Glomerular visceral epithelial cell (primary cell): ENCODE results near the gene ATG7.

Experiments
- DNase-seq: peaks from one replicate; pipeline ENCODE4 v3.0.0-alpha.2; 2016; ENCODE audit errors: extremely low spot score

The ATG7 gene

DNA sequence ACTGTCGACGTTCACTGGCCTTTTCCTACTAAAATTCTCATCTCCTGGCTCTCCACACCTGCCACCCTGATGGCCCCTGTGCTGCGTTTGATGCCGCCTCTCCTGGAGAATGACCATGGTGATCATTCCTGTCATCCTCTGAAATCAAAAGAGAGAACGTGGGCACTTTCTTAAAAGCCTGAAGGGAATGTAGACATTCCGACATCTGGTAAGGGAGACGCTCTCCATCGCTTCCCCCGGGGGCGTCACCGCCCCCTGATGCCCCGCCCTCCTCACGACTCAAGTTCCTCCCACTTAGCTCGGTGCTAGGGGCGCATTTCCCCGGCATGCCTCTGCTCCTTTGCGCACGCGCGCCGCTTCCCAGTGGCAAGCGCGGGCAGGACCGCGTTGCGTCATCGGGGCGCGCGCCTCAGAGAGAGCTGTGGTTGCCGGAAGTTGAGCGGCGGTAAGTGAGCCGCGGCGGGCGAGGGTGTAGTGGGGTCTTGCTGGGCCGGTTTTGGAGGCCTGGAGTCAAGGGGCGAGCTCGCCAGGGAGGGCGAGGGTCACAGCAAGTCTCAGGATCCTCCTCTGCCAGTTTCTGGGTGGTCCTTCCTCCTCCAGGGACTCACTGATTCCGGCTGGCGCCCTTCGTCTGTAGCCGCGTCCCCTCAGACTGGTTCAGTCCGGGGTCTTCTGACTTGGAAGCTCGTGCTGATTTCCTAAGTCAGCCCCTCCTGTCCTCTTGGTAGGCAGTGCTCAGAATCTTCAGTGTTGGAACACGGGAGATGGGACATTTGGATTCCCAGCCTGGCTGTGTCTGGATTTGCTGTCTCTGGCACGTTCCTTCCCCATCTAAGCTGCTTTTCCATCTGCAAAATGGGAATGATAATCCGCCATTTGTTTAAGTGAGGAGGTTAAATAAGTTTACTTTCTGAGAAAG lies at the start of gene ATG7:
TSS of gene ATG7 (plus strand) at position 412 of the 919 bp plus-strand sequence. CDS start 26,299 bp downstream, outside the sequence.
- peak; percentile 95 for DNase-seq

GRCh38 chr3:11224010-11224409 lies 48.2 kb upstream of the ATG7 start:
- no peak for DNase-seq

DNA sequence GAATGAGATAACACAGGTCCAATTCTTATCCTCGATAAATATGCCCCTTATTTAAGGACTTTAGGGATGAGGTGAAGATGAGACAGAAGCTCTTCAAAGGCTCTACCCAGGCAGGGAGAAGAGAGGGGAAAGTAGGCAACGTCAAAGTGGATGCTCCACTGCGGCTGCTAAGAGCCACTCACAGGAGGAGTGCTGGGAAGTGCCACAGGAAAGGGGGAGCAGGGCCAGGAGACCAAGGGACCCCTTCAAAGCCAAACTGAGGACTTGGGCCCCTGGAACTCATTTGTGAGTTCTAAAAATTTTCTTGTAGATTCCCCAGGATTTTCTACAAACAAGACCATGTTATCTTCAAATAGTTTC lies 47.3 kb upstream of the ATG7 start:
- DNase-seq = no peak

GRCh38 chr3:11226042-11226370 lies 46.2 kb upstream of the ATG7 start:
- no peak for DNase-seq

DNA sequence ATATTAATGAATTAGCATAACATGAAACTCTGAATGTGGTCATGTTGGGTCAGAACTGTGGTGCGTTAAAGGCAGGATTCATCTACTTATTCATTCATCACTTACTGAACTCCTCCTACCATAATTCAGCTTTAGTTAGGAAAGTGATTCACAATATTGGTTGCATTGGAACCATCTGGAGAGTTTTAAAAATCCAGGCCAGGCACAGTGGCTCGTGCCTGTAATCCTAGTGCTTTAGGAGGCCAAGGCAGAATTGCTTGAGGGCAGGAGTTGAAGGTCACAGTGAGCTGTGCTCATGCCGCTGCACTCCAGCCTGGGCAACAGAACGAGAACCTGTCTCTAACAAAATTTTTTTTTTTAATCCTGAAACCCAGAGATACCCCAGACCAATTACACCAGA lies 44.2 kb upstream of the ATG7 start:
- no peak for DNase-seq

DNA sequence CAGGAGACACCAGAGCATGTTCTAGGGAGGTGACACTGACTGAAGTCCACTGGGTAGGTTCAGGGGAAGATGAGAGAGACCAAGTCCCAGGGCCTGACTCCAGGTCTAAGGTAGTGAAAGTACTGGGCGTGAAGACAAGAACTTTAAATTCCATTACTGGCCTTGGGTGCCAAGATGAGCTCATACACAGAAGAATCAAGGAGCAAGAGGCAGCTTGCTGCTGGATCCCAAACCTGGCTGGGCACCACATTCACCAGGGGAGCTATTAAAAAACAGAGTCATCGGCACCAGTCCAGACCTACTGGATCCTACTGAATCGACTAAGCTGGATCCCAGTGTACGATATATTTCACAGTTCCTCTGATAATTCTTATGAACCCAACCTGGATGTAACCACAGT lies 42.1 kb upstream of the ATG7 start:
- no peak for DNase-seq

GRCh38 chr3:11230832-11231231 lies 41.4 kb upstream of the ATG7 start:
- no peak for DNase-seq

- no peak for DNase-seq
These were observed 36.8 kb upstream of the ATG7 start for GRCh38 chr3:11235385-11235784.

DNA sequence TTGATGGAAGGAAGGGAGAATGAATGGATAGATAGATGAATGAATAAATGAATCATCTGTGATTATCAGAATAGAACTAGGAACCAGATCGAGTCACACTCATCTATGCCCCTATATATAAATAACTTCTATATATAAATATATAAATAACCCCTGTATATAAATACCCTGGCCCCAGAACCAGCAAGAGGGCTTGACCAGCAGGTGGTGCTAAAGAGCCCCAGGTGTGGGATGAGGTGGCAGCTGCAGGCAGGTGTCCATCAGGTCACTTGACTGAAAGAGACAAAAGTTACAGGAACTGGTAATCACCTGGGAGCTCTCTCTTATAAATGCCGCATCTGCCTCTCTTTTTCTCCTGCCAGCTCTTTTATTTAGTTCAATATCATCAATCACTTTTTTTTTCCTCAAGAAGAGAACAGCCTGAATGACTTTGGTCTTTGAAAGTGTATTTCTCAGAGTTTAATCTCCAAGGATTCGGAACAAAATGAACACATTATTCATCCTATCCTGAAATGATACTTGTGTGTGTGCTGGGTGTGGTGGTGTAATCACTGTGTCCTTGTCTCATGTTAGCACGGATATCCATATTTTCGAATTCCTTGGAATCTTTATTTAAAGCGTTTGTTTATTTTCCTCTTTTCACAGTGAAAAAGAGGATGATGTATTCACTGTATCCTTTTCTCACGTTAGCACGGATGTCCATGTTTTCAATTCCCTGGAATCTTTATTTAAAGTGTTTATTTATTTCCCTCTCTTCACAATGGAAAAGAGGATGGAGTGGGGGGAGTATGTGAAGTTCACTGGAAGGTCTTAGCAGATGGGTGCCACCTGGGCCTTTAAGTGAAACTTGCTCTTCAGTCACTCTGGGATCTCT lies 35.4 kb upstream of the ATG7 start:
- peak; percentile 61 for DNase-seq

- peak; percentile 71 for DNase-seq
These were observed 34.1 kb upstream of the ATG7 start for GRCh38 chr3:11238060-11238459.

GRCh38 chr3:11238880-11239279 lies 33.3 kb upstream of the ATG7 start:
- DNase-seq = peak; percentile 79

DNA sequence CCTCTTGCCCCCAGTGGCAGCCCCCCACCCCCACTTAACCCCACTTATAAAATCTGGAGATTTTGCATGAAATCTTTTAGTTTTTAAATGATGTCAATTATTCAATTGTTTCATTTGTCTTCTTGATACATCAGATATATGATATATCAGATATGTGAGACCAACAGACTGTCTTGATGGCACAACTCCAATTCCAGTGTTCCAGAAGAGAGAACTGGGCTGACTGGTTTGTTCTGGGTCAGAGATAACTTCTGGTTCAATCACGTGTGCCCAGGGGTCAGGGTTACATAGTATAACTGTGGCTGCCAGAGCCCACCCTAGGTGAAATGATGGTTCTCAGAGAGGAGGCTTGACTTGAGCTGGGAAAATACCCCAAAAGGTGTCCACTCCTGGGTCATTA lies 32.4 kb upstream of the ATG7 start:
- no peak for DNase-seq

- DNase-seq = no peak
These were observed 31.7 kb upstream of the ATG7 start for GRCh38 chr3:11240496-11240895.

GRCh38 chr3:11244121-11244677 lies 28.0 kb upstream of the ATG7 start:
- DNase-seq = no peak

- no peak for DNase-seq
These were observed 26.9 kb upstream of the ATG7 start for GRCh38 chr3:11245276-11245675.

- no peak for DNase-seq
These were observed 26.2 kb upstream of the ATG7 start for GRCh38 chr3:11245827-11246662.

- DNase-seq = no peak
These were observed 25.6 kb upstream of the ATG7 start for GRCh38 chr3:11246663-11246970.

DNA sequence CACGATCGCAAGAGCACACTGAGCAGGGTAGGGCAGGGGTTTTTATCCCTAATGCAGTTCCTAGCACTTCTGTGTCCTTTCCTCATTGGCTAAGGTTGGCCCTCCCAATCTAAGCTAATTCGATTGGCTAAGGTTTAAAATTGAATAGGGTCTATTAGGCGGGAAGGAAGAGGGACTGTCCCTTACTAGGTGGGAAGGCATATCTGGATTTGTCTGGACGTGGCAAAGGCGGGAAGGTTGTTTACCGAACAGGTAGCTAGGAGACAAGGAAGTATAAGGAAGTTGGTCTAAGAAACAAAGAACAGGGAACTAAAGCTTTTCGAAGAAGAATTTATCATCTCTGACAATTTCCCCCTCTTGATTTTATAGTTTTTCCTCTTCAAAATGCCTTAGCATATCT lies 24.8 kb upstream of the ATG7 start:
- DNase-seq = no peak

DNA sequence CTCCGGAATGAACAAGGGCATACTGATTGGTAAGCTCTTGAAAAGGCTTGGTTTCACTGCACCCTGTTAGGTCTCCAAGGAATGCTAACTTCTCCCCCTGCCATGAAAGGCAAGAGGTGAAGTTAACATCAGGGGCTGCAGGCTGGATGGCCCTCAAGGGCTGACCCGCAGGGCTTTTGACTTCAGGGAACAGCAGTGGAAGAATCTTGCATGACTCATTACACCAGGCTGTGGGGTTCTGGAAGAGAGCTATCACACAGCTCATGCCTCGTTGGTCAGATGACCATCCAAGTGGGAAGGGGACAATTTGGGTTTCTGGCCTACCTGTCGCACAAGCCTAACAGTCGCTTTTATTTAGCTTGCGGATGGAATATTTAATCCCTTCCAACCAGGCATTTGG lies 23.6 kb upstream of the ATG7 start:
- DNase-seq = peak; percentile 37

DNA sequence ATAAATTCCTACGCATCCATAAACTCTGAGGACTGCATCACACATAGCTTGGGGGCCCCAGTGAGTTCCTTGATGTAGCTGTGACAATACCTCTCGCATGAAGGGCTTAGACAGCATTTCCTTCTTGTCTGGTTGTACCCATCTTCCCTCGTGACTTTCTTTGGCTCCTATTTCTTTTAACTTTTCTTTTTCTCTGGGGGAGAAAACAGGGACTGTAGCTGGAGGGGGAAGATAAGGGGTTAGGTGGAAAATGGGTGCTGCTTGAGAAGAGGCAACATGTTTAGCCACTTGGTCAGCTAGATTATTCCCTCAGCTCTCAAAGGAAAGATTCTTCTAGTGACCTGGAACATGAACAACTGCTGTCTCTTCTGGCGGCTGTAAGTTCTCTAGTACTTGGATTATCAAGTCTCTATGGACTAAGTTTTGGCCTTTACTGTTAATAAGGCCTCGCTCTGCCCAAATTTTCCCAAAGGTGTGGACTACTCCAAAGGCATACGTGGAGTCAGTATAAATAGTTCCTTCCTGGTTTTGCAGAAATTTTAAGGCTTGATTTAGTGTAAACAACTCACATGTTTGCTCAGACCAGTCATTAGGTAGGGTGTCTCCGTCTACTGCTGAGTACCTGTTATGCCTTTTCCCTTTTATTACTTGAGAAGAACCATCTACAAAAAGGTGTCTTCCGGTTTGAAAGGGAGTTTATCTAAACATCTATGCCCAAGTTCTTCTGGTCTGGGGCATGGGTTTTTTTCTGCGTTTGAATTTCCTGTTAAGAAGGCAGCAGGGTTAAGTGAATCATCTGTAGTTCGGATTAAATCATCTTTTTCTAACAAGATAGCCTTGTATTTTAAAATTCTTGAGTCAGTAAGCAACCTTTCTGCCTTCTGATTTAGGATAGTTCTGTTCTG lies 21.0 kb upstream of the ATG7 start:
- no peak for DNase-seq

- no peak for DNase-seq
These were observed 20.4 kb upstream of the ATG7 start for GRCh38 chr3:11251807-11252176.
